HG03196 (cell line): ENCODE results near the gene DCC.

Source experiments
- ATAC-seq: cut with Tn5 transposase; IDR thresholded peaks from one replicate; pipeline ENCODE4 v1.9.1; 2021; ENCODE audit not compliant: unreplicated experiment

The DCC gene

DNA sequence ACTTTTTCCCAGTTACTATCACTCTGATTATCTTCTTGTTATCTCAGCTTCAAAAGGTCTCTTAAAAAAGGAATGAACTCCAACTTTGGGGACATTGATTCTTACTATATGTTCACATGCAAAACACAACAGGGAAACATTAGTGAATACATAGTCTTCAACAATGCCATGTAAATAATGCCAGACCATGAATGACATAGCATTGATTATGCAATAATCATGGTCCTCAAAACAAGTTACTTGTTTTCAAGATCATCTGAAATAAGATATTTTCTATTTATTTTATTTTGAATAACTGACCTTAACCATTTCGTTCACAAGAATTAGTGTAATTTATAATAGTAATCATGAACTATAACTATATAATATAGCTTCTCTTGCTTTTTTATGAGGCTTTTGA, 982.2 kb downstream of the DCC start:
- no peak for ATAC-seq

- ATAC-seq: no peak
Measured at GRCh38 chr18:53324353-53324752, 984.4 kb downstream of the DCC start.

DNA sequence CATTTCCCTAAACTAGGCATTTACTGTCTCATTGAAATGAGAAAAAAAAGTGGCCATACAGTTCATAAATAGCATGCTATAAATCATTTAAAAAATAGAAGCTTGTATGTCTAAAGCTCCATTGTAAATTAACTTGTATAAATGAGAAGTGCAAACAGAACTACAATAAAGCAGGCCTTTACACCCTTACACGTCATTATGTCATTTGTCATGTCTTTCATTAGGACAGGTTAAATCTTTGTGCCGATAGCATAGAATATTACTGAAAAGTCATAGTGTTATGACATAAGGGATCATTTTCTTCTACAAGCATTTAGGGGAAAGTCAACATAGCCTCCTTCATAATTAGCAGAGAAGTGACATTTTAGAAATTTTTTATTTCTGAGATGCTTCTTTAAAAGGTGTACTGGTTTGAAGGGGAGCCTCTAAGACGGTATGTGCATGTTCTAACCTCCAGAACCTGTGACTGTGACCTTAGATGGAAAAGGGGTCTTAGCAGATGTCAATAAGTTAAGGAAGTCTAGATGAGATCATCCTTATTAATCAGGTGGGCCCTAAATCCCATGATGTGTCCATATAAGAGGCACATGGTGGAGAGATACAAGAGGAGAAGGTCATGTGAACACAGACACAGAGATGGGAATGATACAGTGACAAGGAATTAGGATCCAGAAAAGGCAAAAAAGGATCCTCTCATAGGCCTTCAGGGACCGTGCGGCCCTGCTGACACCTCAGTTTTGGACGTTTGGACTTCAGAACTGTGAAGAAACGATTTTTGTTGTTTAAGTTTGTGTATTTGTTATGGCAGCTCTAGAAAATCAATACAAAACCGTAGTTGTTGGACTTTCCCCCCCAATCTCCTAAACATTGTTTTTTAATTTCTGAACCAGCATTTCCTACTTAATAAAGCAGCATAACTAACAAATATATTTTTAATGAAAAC, 1020.8 kb downstream of the DCC start:
- ATAC-seq: no peak

DNA sequence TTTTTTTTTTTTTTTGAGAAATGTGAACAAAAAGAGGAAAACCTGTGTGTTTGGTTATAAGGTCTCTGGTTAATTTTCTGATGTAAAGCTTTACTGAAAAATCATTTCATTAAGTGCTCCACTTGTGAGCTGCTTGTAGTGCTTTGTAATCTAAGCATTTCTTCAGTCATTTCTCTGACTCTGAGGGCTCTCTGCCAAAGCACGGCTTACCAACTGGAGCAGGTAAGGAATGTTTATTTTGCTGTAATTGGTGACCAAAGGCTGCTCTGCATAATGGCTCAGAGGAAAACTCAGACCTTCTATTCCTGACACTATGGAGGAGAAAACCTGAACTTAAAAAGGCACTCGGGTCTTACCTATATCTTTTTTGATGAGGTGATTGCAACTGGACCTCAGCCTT, 1035.6 kb downstream of the DCC start:
- ATAC-seq: no peak

- no peak for ATAC-seq
Measured at GRCh38 chr18:53380063-53380639, 1040.2 kb downstream of the DCC start.

DNA sequence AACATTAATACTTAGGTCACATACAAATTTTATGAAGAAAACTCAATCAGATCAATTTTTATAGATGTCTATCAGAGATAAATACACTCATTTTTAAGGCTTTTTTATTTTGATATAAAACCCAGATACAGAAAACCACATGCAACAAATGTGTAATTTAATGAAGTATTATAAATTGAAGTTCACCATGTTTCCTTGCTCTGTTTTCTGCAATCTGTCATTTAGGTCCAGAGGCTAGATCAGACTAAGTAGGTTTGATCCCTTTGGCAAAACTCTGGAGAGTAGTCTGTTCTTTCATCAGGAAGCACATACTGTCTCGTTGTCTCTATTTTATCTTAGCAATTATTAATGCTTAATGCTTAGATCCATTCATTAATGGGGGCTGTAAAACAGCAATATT, 1042.9 kb downstream of the DCC start:
- ATAC-seq: no peak

GRCh38 chr18:53385889-53386288, 1045.9 kb downstream of the DCC start:
- ATAC-seq: no peak

DNA sequence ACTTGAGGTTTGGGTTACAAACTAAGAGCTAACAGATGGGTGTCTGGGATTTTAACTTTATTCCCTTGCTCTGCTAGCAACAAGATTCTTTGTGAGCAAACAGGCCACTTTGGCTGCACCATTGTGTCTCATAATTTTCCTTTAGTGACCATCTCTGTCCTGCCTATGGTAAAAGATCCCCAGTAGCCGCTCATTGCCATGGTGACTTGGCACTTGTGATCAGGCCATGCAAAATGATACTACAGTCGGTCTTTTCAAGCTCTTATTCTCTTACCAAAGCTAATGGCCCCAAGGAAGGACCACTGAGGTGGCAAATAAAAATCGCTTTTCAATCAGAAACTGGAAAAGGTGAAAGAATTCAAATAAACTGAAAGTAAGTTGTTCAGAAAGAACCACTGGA, 1047.6 kb downstream of the DCC start:
- ATAC-seq: no peak

DNA sequence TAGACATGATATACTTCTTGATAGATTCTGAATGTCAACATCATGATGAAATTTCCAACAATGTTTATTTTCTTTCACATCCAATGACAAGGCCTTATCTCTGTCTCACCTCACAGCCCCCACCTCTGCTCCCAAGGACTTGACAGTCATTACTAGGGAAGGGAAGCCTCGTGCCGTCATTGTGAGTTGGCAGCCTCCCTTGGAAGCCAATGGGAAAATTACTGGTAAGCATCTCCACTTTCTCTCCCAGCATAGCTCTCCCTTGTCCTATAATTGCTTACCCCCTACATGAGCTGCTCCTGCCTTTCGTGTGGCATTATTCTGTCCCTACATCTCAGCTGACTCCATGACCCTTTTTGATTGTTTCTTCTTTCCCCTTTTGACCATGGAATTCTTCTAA, 1062.7 kb downstream of the DCC start:
- no peak for ATAC-seq

- ATAC-seq: no peak
Measured at GRCh38 chr18:53408271-53408670, 1068.3 kb downstream of the DCC start.

GRCh38 chr18:53411511-53411910, 1071.5 kb downstream of the DCC start:
- no peak for ATAC-seq

GRCh38 chr18:53417003-53417402, 1077.0 kb downstream of the DCC start:
- ATAC-seq: no peak

DNA sequence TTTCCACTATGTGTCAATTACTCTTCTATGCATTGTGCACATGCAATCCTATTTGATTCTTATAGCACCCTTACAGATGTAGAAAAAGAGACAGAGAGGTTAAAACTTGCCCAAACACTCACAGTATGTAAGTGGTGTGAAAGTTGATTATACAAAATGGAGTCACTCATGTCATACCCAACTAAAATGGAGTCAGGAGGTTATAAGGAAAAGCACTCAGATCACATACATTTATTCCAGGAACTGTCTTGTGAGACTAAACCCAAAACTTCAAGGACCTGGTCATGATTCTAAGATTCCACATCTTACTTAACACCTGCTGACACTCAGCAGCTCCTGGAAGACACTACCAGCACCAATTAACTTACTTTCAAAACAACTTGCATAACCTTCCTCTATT, 1081.9 kb downstream of the DCC start:
- no peak for ATAC-seq

- no peak for ATAC-seq
Measured at GRCh38 chr18:53422896-53423295, 1082.9 kb downstream of the DCC start.

GRCh38 chr18:53426666-53427184, 1086.7 kb downstream of the DCC start:
- no peak for ATAC-seq

DNA sequence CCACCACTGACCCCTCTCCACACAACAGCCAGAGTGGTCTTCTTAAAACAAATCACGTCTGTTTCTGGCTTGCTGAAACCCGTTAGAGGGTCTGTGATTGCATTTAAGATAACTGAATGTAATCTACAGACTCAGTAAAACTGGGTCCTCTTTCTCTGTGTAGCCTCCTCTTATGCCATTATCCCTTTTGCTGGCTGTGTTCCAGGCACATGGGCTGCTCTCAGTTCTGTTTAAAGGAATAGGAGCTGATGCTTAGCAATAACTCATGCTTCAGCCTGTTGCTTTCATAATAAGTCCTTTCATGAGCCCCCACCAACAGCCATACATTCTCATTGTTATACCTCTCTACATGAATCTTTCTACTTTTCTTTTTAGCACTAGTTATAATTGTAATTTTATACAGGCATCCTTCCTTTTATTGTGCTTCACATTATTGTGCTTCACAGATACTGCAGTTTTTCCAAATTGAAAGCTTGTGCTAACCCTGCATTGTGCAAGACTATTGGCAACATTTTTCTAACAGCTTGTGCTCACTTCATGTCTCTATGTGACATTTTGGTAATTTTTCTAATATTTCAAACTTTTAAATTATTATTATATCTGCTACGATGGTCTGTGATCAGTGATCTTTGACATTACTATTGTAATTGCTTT, 1101.9 kb downstream of the DCC start:
- no peak for ATAC-seq

DNA sequence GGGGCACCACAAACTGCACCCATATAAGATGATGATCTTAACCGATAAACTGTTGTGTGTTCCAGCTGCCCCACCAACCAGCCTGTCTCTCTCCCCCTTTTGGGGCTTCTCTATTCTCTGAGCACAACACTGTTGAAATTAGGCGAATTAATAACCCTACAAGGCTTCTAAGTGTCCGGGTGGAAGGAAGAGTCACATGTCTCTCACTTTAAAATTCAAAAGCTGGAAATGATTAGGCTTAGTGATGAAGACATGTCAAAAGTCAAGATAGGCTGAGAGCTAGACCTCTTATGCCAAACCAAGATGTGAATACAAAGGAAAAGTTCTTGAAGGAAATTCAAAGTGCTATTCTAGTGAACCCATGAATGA, 1102.4 kb downstream of the DCC start:
- ATAC-seq: no peak

- ATAC-seq: no peak
Measured at GRCh38 chr18:53443336-53443735, 1103.3 kb downstream of the DCC start.

GRCh38 chr18:53443831-53444230, 1103.8 kb downstream of the DCC start:
- no peak for ATAC-seq

DNA sequence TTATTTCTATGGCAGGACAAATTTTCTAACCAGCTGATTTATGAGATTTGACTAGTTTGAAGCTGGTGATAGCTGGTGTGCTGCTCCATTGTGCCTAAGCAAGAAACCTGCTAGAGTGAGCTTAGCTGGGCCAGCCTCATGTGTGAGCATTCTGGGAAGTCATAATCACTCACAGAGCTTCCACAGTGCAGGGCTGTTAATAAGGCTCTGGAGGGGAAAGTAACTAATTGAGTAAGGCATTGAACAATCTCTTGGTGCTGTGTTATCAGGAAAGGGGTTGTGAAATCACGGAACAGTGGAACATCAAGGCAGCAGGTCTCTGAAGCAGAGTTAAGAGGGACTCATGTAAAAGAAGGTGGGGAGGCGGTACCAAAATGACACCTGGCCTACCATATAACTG, 1111.9 kb downstream of the DCC start:
- no peak for ATAC-seq

DNA sequence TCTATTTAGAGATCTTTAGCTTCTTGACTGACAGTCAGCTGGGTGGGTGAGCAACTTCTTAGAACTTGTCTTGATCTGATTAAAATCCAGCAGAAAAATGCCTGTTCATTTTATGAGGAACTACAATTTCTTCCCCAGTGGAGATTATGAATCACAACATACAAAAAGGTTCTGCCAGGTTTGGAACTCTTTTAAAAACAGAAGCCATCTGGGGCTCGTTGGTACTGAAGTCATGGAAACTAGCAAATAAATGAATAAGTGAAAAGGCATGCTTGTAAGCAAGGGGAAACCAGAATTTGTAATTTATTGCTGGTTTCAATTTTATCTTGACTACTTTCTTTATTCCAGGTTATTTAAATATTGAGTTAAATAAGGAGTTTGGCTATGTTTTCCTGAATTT, 1117.1 kb downstream of the DCC start:
- ATAC-seq: no peak

GRCh38 chr18:53458268-53458667, 1118.3 kb downstream of the DCC start:
- ATAC-seq: no peak
